Right atrium auricular region (tissue), 2 donors: ENCODE measurements around the gene IL17RD. TPM values are rescaled to one million over a fixed set of nuclear protein-coding genes. Genes with fewer than 3 reads are reported as not detected.
A peak's percentile ranks its signal among the peaks of the same experiment; 100 is the strongest.

Experiments
- DNase-seq: peaks from one replicate; pipeline ENCODE4 v3.0.0-alpha.2; 2019; ENCODE audit warnings: low spot score
- H3K27ac ChIP-seq, 2 donors: fragments of 200-600 bp; sonication (generic); 1 replicate in 1 of 2; 2 replicates in 1 of 2; pipeline ENCODE4 v1.5.1; 2016 to 2019
- H3K27me3 ChIP-seq, 2 donors: fragments of 200-600 bp; sonication (generic); one replicate each; pipeline versions ENCODE4 v1.5.1 to v1.6.0; 2017 to 2019
- H3K36me3 ChIP-seq: fragments of 200-600 bp; sonication (generic); one replicate; pipeline ENCODE4 v1.5.1; 2016
- H3K4me1 ChIP-seq, 2 donors: fragments of 200-600 bp; sonication (generic); one replicate each; pipeline versions ENCODE4 v1.5.1 to v1.6.0; 2017 to 2019
- H3K4me3 ChIP-seq, 2 donors: fragments of 200-600 bp; sonication (generic); 1 replicate in 1 of 2; 2 replicates in 1 of 2; pipeline ENCODE4 v1.5.1; 2017 to 2019; ENCODE audit warnings: mild to moderate bottlenecking in 1 of 2, moderate library complexity in 1 of 2
- H3K9me3 ChIP-seq, 2 donors: fragments of 200-600 bp; sonication (generic); one replicate each; pipeline ENCODE4 v1.5.1; 2019
- CTCF ChIP-seq, 2 donors: fragments of 200-600 bp; sonication (generic); IDR thresholded peaks; one replicate each; pipeline ENCODE4 v1.5.1; 2019; ENCODE audit warnings: antibody characterized with exemption in 2 of 2
- total RNA-seq, 2 donors: library from RNA; depleted of rRNA; stranded (reverse); fragments of >200 nt; gene quantifications; one replicate each; pipeline ENCODE4 v1.1.0, GENCODE V29; 2016

IL17RD gene
- total RNA-seq, 2 donors from 2014 or later, result 2.1 to 2.8 TPM

GRCh38 chr3:57164217-57164656 lies 916 bp downstream of the IL17RD start:
- H3K4me3 ChIP-seq, result peak overlapping the region; percentile 52 to 72
- no peaks in the 10 kb centered on the region for H3K36me3 ChIP-seq
- H3K4me1 ChIP-seq, result peaks cover 0 to 53% of the 10 kb centered on the region in 2 donors
- H3K9me3 ChIP-seq, result no peaks in the 10 kb centered on the region
- H3K27ac ChIP-seq, result peak overlapping the region; percentile 25 to 51
- peak; percentile 65 for DNase-seq
- no peaks in the 10 kb centered on the region for H3K27me3 ChIP-seq
- TF ChIP-seq CTCF (IDR thresholded peaks at IDR 0.05), result no peak

GRCh38 chr3:57163751-57164150 lies 1.4 kb downstream of the IL17RD start:
- TF ChIP-seq CTCF (IDR thresholded peaks at IDR 0.05), result no peak
- Histone ChIP-seq H3K9me3 (no peaks in the 10 kb centered on the region), H3K4me1 (peaks cover 0 to 53% of the 10 kb centered on the region in 2 donors), H3K27ac (peak overlapping the region; percentile 25 to 51), H3K4me3 (peak overlapping the region in 1 of 2 donors; percentile 72), H3K36me3 (no peaks in the 10 kb centered on the region), H3K27me3 (no peaks in the 10 kb centered on the region)
- DNase-seq, result no peak

- no peak for TF ChIP-seq CTCF (IDR thresholded peaks at IDR 0.05)
- H3K4me3 ChIP-seq, result no peak overlapping the region
- no peaks in the 10 kb centered on the region for H3K27me3 ChIP-seq
- no peaks in the 10 kb centered on the region for H3K9me3 ChIP-seq
- no peak overlapping the region for H3K27ac ChIP-seq
- H3K36me3 ChIP-seq, result no peaks in the 10 kb centered on the region
- no peak for DNase-seq
- H3K4me1 ChIP-seq, result peaks cover 0 to 53% of the 10 kb centered on the region in 2 donors
These were observed 3.2 kb downstream of the IL17RD start for GRCh38 chr3:57161915-57162314.

- Histone ChIP-seq H3K4me1 (peaks cover 0 to 53% of the 10 kb centered on the region in 2 donors), H3K27me3 (no peaks in the 10 kb centered on the region), H3K4me3 (no peak overlapping the region), H3K27ac (peak overlapping the region; percentile 36 to 41), H3K9me3 (no peaks in the 10 kb centered on the region), H3K36me3 (no peaks in the 10 kb centered on the region)
- no peak for TF ChIP-seq CTCF (IDR thresholded peaks at IDR 0.05)
- DNase-seq, result no peak
These were observed 4.2 kb downstream of the IL17RD start for GRCh38 chr3:57160765-57161538.

GRCh38 chr3:57160076-57160764 lies 4.9 kb downstream of the IL17RD start:
- peak overlapping the region; percentile 36 to 41 for H3K27ac ChIP-seq
- no peaks in the 10 kb centered on the region for H3K9me3 ChIP-seq
- no peaks in the 10 kb centered on the region for H3K36me3 ChIP-seq
- no peak for TF ChIP-seq CTCF (IDR thresholded peaks at IDR 0.05)
- no peak overlapping the region for H3K4me3 ChIP-seq
- H3K4me1 ChIP-seq, result peaks cover 0 to 48% of the 10 kb centered on the region in 2 donors
- H3K27me3 ChIP-seq, result no peaks in the 10 kb centered on the region
- no peak for DNase-seq
